Stimulated activated naive CD8-positive, alpha-beta T cell treated with anti-CD3 and anti-CD28 coated beads, Interleukin-15, Interleukin-2, amounts not matched to agents 100 U/mL and 50 U/mL, for 24 hours (primary cell): ENCODE measurements around the gene AP1G1.
A peak's percentile ranks its signal among the peaks of the same experiment; 100 is the strongest.
"Not testable (repeated sequence)": the region's sequence is repeated elsewhere in the genome, so short reads cannot be mapped to it uniquely, and the experiment has no call there.

Experiments used
- ATAC-seq: fragments of 150-1000 bp; cut with Tn5 transposase; one replicate; pipeline ENCODE4 v1.10.0; 2021
- DNase-seq: peaks from one replicate; pipeline ENCODE4 v3.0.0; 2021

The AP1G1 gene

DNA sequence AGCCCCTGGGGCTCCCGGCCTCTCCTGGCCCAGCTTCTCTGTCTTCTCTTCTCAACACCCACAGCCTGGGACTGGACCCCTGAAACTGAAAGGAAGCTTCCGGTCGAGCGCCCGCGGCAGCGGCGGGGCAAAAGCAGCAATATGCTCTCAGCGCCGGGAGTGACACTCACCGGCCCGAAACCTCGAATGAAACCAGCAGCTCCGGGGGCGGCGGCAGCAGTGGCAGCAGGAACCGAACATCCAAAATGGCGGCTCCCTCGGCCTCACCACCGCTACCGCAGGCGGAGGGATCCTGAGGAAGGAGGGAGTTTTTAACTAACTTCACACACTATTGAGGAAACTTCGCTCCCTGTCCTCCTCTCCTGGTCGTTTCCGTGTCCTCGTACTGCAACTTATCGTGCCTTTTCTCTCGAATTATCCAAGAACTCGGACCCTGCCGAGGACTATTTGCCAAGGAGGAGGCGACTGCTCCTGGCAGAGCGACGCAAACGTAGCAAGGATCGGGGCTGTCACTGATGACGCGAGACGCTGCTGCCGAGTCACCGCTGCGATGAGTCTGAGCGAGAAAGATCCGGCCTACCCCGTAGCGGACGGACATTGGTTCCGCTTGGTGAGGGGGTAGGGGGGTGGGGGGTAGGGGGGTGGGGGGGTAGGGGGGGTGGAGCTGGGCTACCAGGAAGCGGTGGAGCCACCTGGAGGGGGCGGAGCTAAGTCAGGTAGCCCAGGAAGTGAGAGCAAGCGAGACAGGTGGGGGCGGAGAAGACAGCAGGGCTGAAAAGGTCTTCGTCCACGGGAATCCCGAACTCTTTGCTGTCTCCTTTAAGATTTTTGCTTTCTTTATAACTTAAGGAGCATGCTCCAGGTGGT, at the start of gene AP1G1:
Gene AP1G1, minus strand, starts transcription at position 242 of the 867 bp plus-strand sequence. CDS start 19,355 bp downstream, outside the sequence.
- DNase-seq = peak; percentile 90
- ATAC-seq = peak; percentile 96

DNA sequence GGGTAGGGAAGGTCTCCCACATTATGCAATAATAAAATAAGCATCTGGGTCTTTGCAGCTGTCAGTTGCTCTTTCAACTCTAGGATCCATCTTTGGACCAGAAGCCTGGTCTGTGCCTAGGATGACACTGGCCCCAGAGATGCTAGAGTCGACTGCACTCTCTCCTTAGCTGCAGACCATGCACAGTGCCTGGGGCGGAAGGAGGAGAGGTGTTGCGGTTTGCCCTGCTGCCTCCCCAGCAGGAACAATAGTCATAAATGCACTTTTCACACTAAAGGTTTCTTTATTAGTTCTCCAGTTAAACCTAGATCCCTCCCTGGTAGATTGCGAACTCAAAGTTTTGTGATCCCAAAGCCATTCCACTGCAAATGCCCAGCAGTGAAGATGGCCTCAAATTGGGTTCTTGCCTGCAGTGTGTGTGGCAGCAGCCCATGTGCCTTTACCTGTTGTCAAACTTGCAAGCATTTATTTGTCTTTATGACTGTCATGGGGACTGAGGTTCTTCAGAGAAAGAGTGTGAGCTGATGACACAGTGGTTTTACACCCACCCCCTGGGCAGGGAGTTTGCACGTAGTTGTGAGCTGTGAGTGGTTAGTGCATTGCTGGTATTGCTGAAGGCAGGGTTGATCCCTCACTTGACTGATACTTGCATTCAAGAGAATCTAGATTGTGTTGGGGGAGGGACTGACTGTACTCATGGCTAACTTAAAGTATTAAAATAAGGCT, 47.5 kb upstream of the AP1G1 start:
- DNase-seq (peak; percentile 18), ATAC-seq (peak; percentile 73)

DNA sequence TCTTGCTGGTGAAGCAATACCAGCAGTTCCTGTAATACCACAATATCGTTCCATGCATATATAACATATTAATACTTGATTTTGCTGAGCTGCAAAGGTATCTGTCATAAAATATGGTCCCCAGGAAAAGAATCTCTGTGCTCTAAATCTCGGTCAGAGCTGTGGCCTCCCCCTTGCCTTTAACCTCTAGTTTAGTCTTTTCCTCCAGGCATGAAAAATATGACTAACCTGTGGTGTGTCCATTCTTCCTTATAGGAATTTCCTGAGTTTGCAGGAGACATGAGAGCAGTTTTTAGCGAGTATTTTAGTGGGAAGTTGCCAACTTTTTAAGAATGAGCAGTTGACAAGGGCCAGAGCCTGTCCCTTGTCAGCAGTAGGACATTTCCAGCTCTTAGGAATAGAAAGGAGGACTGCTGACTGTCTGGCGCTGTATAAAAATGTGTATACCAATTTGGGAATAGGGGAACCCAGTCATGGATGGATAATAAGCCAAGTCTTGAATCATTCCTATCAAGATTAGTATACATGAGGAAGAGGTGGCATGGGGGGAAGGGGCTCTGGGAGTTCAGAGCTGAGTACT, 45.8 kb upstream of the AP1G1 start:
- no peak for ATAC-seq
- DNase-seq = no peak

DNA sequence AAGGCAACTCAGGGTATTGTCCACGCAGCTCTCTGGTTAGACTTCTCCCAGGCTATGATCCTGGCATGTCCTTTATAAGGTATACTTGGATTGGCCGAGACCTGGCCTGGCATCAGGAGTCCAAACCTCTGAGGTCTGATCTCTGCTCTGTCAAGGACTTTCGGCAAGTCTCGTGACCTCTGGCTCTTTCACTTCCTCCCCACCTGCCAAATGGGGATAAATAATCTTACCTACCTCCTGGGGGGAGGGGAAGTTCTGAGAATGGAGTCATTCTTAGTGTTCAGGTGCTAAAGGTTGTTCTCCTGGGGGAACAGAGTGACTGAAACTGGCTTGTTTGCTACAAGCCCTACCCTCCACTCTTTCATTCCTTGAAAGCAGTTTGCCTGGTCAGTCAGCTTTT, 44.8 kb upstream of the AP1G1 start:
- ATAC-seq (no peak), DNase-seq (no peak)

DNA sequence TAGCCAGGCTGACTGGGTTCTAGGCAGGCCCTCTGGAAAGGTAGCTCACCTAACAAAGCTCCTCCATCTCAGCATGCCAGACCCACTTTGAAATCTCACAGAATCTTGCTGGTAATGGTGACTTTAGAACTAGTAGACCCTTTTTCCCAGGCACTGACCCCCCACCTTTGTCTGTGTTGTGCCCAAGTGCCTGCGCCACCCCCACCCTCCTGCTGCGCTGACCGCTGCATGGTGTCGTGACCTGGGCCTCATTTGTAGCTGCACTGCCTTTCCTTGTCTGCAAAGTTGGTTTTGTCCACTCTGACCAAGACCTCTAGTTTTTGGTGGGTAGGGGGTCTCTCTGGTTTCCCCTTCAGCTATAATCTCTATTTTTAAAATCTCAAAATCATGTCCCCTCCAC, 43.9 kb upstream of the AP1G1 start:
- ATAC-seq (no peak), DNase-seq (no peak)

DNA sequence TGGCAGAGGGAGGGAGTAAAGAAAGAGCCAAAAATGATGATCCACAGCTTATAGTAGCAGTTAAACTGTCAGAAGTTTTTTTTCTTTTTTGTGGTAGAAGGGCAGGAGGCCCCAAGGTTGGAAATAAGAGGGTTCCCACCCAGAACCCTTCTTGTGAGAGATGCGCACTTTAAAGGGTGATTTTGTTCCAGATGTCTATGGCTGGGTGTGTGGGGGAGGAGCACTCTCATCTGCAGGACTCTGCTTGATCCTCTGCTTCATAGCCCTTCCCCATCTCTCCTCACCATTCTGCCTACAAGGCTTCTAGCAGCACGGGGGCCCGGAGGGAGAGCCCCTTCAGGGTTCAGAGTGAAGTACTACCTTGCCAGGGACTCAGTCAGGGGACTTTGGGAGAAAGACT, 43.5 kb upstream of the AP1G1 start:
- ATAC-seq (no peak), DNase-seq (no peak)

DNA sequence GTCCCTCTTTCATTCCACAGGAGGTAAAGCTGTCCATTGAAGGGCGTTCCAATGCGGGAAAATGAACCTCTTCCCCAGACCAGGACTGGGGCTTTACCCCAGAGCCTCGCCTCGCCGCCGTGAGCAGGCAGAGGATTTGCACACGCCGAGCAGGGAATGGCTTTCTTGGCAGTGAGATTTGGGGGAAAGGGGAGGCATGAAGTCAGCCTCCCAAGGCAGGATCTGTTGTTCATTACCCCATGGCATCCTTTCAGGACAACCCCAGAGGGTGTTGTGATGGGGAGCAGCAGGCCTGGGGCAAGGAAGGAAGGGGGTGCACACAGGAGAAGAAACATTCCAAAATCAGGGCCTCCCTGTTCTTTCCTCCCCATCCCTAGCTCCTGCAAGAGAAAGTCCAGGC, 43.1 kb upstream of the AP1G1 start:
- no peak for DNase-seq
- ATAC-seq = no peak

DNA sequence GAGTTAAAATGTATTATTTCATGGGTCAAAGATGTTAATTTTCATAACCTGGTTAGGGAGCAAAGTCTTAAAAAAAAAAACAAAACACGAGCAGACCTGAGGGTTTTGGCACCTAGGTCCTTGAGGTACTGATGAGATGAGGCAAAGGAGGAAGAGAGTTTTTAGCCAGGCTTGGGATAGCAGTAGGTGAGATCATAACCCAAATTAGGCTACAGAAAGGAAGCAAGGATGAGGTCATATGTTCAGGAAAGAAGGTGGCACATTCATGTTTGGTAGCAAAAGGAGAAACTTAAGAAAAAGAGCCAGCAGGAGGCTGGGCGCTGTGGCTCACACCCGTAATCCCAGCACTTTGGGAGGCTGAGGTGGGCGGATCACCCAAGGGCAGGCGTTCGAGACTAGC, 40.0 kb upstream of the AP1G1 start:
- ATAC-seq = no peak
- no peak for DNase-seq

DNA sequence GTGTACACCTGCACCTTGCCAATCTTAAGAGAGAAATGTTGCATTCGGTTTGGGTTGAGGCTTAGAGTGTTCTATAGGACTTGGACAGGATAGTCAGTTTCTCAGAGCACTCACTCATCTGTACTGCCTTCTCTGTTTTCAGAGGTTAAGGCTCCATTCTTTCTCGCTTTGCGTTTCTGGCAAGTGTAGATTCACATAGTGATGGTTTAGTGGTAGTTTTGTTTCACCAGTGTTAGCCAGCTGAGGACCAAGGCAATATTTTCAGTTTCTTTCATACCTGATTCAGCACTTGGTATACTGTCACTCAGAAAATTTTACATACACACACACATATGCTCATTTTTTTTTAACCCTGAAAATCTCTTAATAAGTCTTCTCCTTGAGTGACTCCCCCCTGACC, 38.5 kb upstream of the AP1G1 start:
- DNase-seq = no peak
- no peak for ATAC-seq

DNA sequence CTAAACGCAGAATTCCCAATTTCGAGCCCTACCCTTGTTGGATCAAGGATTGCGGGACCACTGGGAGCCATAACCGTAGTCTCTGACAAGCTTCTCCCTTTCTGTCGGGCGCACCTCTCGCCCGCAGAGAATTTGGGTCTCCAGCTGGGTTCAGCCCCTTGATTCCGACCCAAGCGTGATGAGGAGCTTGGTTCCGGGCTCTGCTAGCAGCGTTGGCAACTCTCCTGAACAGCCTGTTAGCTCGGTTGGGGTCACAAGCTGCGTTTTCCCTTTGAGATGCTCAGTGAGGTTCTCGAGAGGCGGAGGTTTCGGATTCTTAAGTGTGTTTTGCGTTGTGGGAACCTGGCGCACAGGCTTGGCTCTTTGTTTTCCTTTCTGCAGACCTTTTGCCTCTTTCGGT, 37.8 kb upstream of the AP1G1 start:
- ATAC-seq = no peak
- DNase-seq = peak; percentile 21

DNA sequence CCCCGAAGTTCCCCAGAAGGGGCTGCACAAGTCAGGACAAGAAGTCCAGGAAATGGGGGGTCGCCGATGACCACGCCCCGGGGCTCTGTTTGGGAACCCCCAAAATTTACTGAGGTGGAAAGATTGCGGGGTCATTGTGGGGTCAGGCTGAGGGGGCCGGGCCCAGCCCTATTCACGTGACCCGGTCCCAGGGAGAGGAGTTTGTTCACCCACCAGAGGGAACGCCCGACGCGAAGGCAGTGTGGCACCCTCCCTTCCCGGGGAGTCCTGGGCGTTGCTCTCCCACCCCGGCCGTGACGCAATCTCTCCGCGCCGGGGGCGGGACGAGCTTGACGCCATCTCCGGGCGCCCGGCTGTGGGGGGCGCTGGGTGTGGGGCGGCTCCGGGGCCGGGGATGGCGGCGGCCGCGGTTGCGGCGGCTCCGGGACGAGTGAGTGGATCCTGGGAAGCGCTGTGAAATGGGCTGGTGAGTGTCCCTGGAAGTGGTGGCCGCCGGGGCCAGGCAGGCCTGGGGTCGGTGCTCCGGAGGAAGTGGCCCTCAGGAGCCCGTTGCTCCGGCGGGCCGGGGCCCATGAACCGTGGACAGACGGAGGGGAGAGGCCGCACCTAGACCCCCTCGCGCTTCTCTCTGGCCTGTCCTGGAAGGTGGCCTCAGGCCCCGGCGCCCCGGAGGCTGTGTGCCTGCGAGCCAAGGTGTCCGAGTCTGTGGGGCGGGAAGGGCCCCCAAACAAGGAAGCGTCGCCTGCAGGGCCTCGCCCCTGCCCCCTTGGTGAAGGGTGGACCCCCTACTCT, 37.2 kb upstream of the AP1G1 start, which contains the start of gene ATXN1L:
Gene ATXN1L, plus strand, starts transcription at position 338 of the 792 bp plus-strand sequence. CDS start 3,765 bp downstream, outside the sequence.
- peak; percentile 95 for ATAC-seq
- DNase-seq = peak; percentile 96

DNA sequence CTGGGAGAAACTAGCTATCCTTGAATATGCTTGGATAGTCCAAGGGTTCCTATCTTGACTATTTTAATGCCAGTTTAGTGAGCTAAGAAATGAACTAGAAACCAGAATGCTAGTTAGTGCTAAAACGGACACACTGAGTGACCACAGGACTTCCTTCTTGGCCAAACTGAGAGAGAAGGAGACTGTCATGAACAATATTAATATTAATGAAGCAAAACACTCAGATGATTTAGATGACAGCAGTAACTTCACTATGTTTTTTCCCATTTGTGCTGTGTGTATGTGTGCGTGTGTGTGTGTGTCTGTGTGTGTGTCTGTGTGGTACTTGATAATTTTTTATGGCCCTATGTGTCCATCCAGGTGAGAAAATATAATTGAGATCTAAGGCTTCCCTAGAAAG, 34.9 kb upstream of the AP1G1 start:
- ATAC-seq = no peak
- no peak for DNase-seq

DNA sequence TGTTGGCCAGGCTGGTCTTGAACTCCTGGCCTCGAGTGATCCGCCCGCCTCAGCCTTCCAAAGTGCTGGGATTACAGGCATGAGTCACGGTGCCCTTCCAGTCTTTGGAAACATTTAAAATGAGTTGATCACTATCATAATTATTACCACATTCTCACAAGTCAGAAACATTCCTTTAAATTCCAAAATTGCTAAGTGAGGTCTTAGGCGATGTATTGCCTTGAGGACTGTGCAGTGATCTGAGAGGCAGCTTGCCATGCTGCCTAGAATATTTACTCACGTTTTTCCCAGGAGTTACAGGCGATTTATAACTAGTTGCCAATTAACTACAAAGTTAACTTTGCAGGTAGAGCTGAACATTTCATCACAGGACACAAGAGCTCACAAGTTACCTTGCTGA, 31.4 kb upstream of the AP1G1 start:
- DNase-seq = no peak
- ATAC-seq = no peak

DNA sequence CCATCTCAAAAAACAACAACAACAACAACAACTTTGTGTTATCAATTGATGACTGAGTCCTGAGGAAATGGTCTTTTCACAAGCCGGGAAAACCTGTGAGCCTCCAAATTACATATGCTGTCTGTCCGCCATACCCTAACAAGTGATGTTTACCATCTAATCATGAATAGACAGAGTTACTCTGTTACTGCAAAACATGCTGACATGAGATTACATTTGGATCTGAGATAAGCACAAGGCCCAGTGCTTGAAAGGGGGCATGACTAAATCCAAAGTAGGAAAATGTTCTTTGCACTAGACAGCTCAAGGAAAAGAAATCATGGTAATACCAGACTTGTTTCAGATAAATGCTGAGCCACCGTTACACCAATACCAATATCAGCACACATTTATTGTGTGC, 28.5 kb upstream of the AP1G1 start:
- DNase-seq (no peak), ATAC-seq (no peak)

DNA sequence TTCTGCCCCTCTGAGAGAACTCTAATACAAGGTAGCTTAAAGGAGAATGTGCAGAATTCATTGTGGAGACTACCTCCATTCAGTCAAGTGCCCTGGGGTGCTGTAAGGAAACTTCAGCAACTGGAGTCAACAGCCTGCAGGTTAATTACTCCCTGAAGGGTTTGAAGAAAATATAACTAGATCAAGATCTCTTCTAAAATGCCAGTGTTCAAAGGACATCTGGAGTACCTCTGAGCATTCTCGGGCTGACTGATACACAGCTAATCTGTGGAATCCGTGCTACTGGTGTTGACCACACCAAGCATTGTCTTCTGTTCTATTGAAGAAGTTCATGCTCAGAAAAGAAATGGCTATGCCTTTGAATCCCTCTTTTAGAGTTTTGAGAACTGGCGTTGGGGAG, 25.7 kb upstream of the AP1G1 start:
- ATAC-seq = no peak
- no peak for DNase-seq

DNA sequence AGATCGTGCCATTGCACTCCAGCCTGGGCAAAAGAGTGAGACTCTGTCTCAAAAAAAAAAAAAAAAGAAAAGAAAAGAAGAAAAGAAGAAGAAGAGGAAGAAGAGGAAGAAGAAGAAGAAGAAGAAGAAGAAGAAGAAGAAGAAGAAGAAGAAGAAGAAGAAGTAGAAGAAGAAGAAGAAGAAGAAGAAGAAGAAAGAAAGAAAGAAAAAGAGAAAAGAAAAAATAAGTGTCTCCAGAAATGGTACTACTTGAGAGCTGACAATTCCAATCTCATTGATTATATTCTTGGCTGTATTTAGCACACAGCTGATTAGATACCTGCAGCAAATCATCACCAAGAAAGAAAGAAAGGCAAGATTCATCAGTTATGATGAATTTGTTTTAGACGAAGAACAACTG, 23.5 kb upstream of the AP1G1 start:
- not testable (repeated sequence) for DNase-seq, ATAC-seq

DNA sequence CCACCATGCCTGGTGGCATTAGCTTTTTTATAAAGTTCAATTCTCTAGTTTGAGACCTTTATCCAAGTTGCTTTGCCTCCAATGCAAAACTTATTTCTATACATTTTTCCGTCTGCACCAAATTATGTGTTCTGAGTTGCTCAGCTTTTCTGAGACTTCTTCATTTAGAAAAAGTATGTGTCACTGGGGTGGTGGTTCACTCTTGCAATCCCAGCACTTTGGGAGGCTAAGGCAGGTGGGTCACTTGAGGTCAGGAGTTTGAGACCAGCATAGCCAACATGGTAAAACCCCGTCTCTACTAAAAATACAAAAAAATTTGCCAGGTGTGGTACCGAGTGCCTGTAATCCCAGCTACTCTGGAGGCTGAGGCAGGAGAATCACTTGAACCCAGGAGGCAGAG, 23.1 kb upstream of the AP1G1 start:
- DNase-seq, ATAC-seq: not testable (repeated sequence)

DNA sequence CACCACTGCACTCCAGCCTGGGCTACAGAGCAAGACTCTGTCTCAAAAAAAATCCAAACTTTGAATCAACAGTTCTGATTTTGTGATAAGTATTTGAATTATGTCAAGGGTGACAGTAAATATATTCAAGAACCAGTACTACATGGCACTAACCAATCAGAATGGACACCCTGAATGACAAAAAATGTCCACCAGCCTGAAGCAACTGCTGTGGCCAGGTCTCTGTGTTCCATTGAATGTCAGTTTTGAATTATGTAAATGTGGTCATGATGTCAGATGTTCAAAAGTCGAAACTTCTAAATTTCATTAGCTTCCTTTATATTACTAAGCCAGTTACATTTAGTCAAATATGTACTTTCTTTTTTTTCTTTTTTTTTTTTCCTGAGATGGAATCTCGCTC, 21.7 kb upstream of the AP1G1 start:
- DNase-seq (no peak), ATAC-seq (no peak)

DNA sequence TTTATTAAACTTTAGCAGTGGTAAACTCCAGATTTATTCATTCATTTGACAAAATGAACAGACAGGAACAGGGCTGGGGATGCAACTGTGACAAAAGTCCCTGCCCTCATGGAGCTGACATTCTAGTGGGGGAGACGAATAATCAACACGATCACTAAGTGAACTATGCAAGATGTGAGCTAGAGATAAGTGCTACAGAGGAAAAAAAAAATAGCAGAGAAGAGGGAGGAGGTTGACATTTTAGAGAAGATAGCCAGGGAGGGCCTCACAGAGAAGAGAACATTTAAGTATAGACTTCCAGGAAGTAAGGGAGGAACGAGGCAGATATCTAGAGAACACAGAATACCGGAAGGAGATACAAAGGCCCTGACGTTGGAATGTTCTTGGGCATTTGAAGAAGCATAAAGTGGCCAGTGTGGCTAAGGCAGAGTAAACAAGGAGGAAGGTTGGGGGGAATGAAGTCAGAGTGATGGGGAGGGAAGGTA, 17.9 kb upstream of the AP1G1 start:
- DNase-seq (no peak), ATAC-seq (no peak)

DNA sequence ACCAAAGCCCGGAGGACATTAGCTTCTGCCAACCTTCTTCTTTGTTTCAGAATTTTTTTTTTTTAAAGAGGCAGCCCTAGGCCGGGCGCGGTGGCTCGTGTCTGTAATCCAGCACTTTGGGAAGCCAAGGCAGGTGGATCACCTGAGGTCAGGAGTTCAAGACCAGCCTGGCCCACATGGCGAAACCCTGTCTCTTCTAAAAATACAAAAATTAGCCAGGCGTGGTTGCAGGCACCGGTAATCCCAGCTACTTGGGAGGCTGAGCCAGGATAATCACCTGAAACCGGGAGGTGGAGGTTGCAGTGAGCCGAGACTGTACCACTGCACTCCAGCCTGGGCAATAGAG, 8.5 kb upstream of the AP1G1 start:
- not testable (repeated sequence) for DNase-seq, ATAC-seq

DNA sequence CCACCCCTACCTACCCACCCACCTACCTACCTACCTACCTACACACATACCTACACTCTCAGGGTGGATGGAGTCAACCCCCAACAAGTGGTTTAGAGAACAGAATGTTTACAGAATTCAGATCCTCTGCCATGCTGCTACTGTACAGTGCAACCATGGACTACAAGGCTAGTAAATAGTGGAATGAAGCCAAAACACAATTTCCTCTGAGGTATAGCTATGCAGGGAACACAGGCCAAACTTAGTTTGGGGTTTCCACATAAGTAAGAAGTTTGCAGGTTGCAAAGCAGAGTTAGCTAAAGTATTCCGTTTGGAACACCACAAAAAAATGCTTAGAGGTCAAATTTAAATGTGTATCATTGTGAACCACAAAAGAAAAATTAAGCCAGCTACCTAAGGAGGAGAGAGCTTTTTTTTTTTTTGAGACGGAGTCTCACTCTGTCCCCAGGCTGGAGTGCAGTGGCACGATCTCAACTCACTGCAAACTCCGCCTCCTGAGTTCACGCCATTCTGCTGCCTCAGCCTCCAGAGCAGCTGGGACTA, 2.7 kb upstream of the AP1G1 start:
- DNase-seq (no peak), ATAC-seq (no peak)

DNA sequence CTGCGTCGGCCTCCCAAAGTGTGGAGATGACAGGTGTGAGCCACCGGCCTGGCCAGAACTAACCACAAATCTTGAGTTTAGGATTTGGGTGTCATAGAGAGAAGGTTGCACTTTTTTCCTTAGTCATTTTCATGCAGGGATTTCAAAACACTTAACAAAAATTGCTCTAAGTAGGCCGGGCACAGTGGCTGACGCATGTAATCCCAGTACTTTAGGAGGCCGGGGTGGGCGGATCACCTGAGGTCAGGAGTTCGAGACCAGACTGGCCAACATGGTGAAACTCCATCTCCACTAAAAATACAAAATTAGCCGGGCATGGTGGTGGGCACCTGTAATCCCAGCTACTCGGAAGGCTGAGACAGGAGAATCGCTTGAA, 1.5 kb upstream of the AP1G1 start:
- ATAC-seq, DNase-seq: not testable (repeated sequence)
